ENCODE measurements around the gene ZNF705A. TPM values are rescaled to one million over a fixed set of nuclear protein-coding genes. Genes with fewer than 3 reads are reported as not detected.
"Not testable (repeated sequence)": the region's sequence is repeated elsewhere in the genome, so short reads cannot be mapped to it uniquely, and the experiment has no call there.

Gene ZNF705A
- total RNA-seq (not detected), polyA plus RNA-seq (not detected)

DNA sequence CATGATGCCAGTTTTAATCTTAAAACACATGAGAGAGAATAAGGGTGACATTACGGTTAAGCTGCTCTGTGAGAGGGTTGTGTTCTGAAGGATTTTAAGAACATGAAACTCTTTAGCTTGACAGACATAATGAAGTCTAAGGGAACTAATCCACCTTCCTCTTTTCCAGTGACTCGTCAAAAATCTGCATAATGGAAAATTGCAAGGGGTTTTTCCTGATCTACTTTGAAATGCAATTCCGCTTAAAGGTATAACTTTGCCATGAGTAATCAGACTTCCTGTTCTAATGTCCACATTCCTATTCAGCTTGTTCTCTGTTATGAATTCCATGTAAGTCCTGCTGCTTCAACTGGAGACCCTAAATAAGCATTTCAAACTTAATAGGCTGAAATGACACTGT lies at the start of gene ZNF705A:
TSS of gene ZNF705A (plus strand) at position 171 of the 400 bp plus-strand sequence. CDS start 15,611 bp downstream, outside the sequence.
- Histone ChIP-seq H3K9me3 (no peaks in the 10 kb centered on the region), H3K27ac (peak within 1 kb of the TSS in 1 of 4 donors; percentile 42), H3K36me3 (no peaks in the 10 kb centered on the region), H3K4me1 (peaks cover 0 to 3% (median 0%) of the 10 kb centered on the region in 3 donors), H3K4me3 (no peak within 1 kb of the TSS), H3K27me3 (no peaks in the 10 kb centered on the region)
- intact Hi-C loops (cut with DNase I), result no loop called here
- no peak for FAIRE-seq
- ATAC-seq, result peak in 2 of 4 donors; percentile 17 to 22
- no peak for DNase-seq
- 72 to 76% methylated on average over 3 of the region's 3 CpGs for WGBS, 2 donors
- TF ChIP-seq, protein P1, sequence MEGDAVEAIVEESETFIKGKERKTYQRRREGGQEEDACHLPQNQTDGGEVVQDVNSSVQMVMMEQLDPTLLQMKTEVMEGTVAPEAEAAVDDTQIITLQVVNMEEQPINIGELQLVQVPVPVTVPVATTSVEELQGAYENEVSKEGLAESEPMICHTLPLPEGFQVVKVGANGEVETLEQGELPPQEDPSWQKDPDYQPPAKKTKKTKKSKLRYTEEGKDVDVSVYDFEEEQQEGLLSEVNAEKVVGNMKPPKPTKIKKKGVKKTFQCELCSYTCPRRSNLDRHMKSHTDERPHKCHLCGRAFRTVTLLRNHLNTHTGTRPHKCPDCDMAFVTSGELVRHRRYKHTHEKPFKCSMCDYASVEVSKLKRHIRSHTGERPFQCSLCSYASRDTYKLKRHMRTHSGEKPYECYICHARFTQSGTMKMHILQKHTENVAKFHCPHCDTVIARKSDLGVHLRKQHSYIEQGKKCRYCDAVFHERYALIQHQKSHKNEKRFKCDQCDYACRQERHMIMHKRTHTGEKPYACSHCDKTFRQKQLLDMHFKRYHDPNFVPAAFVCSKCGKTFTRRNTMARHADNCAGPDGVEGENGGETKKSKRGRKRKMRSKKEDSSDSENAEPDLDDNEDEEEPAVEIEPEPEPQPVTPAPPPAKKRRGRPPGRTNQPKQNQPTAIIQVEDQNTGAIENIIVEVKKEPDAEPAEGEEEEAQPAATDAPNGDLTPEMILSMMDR (IDR thresholded peaks at IDR 0.05), result no peak

DNA sequence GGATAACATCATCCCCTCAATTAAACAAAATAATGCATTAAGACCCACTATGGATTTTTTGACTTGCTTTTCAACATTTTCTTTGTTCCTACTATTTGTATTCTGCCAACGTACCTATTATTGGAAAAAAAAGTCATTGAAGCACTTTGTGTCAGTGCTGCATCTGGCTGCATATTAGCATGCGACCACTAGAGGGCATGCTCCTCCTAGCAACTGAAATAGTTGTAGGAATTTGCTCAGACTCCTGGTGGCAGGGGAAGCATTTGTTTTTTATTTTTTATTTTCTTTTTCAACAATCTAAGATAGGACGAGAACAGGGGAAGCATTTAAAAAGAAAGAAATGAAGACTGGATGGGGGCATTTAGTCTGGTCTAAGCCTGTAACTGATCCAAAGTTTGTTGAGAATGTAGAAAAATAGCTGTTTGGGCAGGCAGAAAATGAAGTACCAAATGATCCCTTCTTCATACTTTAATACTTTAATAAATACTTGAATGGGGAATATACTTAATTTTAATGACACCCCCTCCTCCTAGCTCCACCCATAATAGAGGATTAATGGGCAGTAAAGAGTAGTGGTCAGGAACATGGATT lies 47.9 kb upstream of the ZNF705A start:
- TF ChIP-seq, protein P1 (IDR thresholded peaks at IDR 0.05), result peak; percentile 91 to 97 (median 92)
- FAIRE-seq, result peak; percentile 96
- Histone ChIP-seq H3K4me3 (no peak overlapping the region), H3K4me1 (no peaks in the 10 kb centered on the region), H3K36me3 (no peaks in the 10 kb centered on the region), H3K27ac (no peak overlapping the region), H3K27me3 (no peaks in the 10 kb centered on the region), H3K9me3 (no peaks in the 10 kb centered on the region)
- intact Hi-C loops (cut with DNase I), result loop anchor here in 2 of 3 donors (5.0 to 10.0 kb wide), 2 partner anchors 123 to 126 kb away; no protein-coding TSS in a partner anchor
- peak; percentile 66 to 98 (median 90) for ATAC-seq
- DNase-seq, result peak in 5 of 6 donors; percentile 55 to 88 (median 79)
- 0 to 1% methylated on average over 3 of the region's 3 CpGs for WGBS, 2 donors

DNA sequence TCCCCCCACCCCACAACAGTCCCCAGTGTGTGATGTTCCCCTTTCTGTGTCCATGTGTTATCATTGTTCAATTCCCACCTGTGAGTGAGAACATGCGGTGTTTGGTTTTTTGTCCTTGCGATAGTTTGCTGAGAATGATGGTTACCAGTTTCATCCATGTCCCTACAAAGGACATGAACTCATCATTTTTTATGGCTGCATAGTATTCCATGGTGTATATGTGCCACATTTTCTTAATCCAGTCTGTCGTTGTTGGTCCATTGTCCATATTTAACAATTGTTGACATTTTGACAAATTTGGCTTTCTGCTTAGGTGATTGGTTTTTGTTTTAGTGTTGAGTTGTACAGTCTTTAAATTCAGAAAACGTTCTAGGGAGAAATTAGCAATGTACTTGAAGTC lies 43.7 kb upstream of the ZNF705A start:
- FAIRE-seq; H3K9me3 ChIP-seq; H3K36me3 ChIP-seq; H3K27me3 ChIP-seq; H3K4me3 ChIP-seq; H3K4me1 ChIP-seq; DNase-seq; ATAC-seq; intact Hi-C loops (cut with DNase I); H3K27ac ChIP-seq: not testable (repeated sequence)
- 95 to 96% methylated on average over 4 of the region's 4 CpGs for WGBS, 2 donors

DNA sequence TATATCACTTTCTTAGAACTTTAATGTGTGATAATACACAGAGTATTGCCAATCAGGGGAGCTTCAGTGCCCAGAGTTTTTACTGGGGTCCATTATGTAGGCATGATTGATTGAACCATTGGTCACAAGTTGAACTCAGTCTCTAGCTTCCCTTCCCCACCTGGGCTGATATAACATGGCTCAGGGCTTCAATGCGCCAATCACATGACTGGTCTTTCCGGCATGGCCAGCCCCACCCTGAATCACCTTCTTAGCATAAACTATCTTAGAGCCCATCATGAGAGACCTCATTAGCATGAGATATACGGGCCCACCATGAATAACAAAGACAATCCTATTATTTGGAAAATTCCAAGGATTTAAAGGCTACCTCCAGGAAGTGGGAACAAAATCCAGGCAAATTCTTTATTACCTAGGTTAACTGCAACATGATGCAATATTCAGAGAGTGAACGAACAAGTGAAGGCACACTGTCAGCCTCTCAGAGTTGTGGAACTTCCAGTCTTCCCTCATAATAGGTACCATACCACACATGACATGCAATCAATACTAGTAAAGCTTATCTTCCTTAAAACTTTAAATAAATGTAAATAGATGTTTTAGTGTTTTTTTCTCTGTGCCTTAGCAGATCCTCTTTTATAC lies 36.6 kb upstream of the ZNF705A start:
- no peak overlapping the region for H3K4me3 ChIP-seq
- H3K27ac ChIP-seq, result no peak overlapping the region
- FAIRE-seq (no peak), DNase-seq (no peak), ATAC-seq (no peak)
- H3K36me3 ChIP-seq, result no peaks in the 10 kb centered on the region
- TF ChIP-seq, protein P1 (IDR thresholded peaks at IDR 0.05), result no peak
- no peaks in the 10 kb centered on the region for H3K27me3 ChIP-seq
- 92 to 94% methylated on average over 4 of the region's 4 CpGs for WGBS, 2 donors
- H3K9me3 ChIP-seq, result no peaks in the 10 kb centered on the region
- no peaks in the 10 kb centered on the region for H3K4me1 ChIP-seq
- intact Hi-C loops (cut with DNase I), result no loop called here

DNA sequence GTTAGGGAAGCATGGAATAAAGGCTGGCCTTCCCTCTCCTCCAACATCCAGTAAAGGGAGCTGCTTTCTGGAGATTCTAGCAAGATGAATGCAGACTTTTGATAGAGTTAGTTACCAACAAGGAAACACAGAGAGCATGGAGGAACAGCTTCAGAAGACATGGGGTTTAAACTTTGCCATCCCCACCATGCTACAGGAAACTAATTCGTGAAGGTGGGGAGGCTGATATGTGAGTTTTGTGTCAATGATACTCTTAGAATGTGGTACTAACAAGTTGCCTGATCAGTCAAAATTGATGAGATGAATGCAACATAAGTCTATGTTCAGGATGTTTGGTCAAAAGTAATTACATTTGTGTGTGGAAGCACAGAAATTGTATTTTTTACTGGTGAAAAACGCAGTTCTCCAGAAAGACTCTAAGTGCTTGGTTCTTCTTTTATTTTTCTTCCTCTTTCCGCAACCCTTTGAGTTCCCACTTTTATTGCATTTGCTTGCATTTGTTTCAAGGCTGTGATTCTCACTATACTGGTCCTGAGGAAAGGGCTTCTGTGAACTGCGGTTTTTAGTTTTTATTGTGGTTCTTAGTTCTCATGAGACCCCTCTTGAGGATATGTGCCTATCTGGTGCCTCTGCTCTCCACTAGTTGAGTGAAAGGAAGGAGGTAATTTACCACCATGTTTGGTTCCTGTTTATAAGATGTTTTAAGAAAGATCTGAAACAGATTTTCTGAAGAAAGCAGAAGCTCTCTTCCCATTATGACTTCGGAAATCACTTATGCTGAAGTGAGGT lies 33.5 kb upstream of the ZNF705A start, which contains the start of gene CLEC4A:
TSS of gene CLEC4A (plus strand) at position 494 of the 789 bp plus-strand sequence. CDS start at position 756, 262 bp downstream.
- Histone ChIP-seq H3K9me3 (no peaks in the 10 kb centered on the region), H3K4me1 (no peaks in the 10 kb centered on the region), H3K27ac (peak within 1 kb of the TSS in 2 of 4 donors; percentile 4 to 30), H3K36me3 (no peaks in the 10 kb centered on the region), H3K4me3 (peak within 1 kb of the TSS in 1 of 4 donors; percentile 12), H3K27me3 (no peaks in the 10 kb centered on the region)
- FAIRE-seq, result no peak
- WGBS, 2 donors, result 76 to 84% methylated on average over 5 of the region's 5 CpGs
- intact Hi-C loops (cut with DNase I), result no loop called here
- no peak for DNase-seq
- ATAC-seq, result peak in 1 of 4 donors; percentile 43
- TF ChIP-seq, protein P1 (IDR thresholded peaks at IDR 0.05), result no peak
